CD14-positive monocyte (primary cell): ENCODE results near the gene ZDHHC14. TPM values are rescaled to one million over a fixed set of nuclear protein-coding genes. Genes with fewer than 3 reads are reported as not detected.

Source experiments
- DNase-seq, 3 donors: peaks; one replicate each; pipeline ENCODE4 v3.0.0-alpha.2; 2011 to 2022
- H2AFZ ChIP-seq: 2 replicates; pipeline ENCODE4 v1.6.0; 2012; ENCODE audit warnings: mild to moderate bottlenecking, low read depth, low read length, inconsistent platforms; ENCODE audit not compliant: insufficient read depth, poor library complexity, severe bottlenecking
- H3K27ac ChIP-seq, 2 donors: 1 replicate in 1 of 2; 2 replicates in 1 of 2; pipeline ENCODE4 v1.5.1; 2012 to 2013; ENCODE audit warnings: low read length in 2 of 2, control low read depth in 1 of 2, inconsistent platforms in 1 of 2, low read depth in 1 of 2, mild to moderate bottlenecking in 1 of 2
- H3K27me3 ChIP-seq, 2 donors: one replicate each; pipeline versions ENCODE4 v1.6.0 to v1.6.1; 2011 to 2013; ENCODE audit warnings: low read length in 2 of 2; ENCODE audit not compliant: control insufficient read depth in 2 of 2, insufficient read depth in 2 of 2
- H3K36me3 ChIP-seq, 2 donors: replicated peaks in 1 of 2; 1 replicate in 1 of 2; 2 replicates in 1 of 2; pipeline versions ENCODE4 v1.5.1 to v1.6.1; 2012 to 2013; ENCODE audit warnings: low read length in 2 of 2, control low read depth in 1 of 2, inconsistent platforms in 1 of 2, mild to moderate bottlenecking in 1 of 2; ENCODE audit not compliant: insufficient read depth in 2 of 2, control insufficient read depth in 1 of 2
- H3K4me1 ChIP-seq, 2 donors: 1 replicate in 1 of 2; 2 replicates in 1 of 2; pipeline versions ENCODE4 v1.5.1 to v1.6.1; 2012 to 2013; ENCODE audit warnings: low read length in 2 of 2, control low read depth in 1 of 2, inconsistent platforms in 1 of 2, mild to moderate bottlenecking in 1 of 2, moderate library complexity in 1 of 2; ENCODE audit not compliant: insufficient read depth in 2 of 2, control insufficient read depth in 1 of 2
- H3K4me2 ChIP-seq: replicated peaks from 2 replicates; pipeline ENCODE3; 2012; ENCODE audit warnings: low read length, moderate library complexity, mild to moderate bottlenecking; ENCODE audit not compliant: poor library complexity, severe bottlenecking; ENCODE audit errors: extremely low read depth
- H3K4me3 ChIP-seq, 3 experiments: fragments of 200-600 bp in 1 of 3; sonication (generic) in 1 of 3; replicated peaks in 1 of 3; 1 replicate in 2 of 3; 2 replicates in 1 of 3; pipeline ENCODE4 v1.5.1; 2011 to 2013; ENCODE audit warnings: low read length in 3 of 3, mild to moderate bottlenecking in 3 of 3, control low read depth in 2 of 3, low read depth in 2 of 3, inconsistent platforms in 1 of 3, moderate library complexity in 1 of 3
- H3K79me2 ChIP-seq: 2 replicates; pipeline ENCODE4 v1.6.0; 2012; ENCODE audit warnings: mild to moderate bottlenecking, control low read depth, inconsistent platforms, low read length, moderate library complexity; ENCODE audit not compliant: insufficient read depth
- H3K9ac ChIP-seq: 2 replicates; pipeline ENCODE4 v1.6.0; 2017; ENCODE audit warnings: low read length, mild to moderate bottlenecking; ENCODE audit not compliant: insufficient read depth, poor library complexity, severe bottlenecking
- H3K9me3 ChIP-seq, 2 donors: replicated peaks in 1 of 2; 1 replicate in 1 of 2; 2 replicates in 1 of 2; pipeline versions ENCODE4 v1.5.1 to v1.6.1; 2012 to 2013; ENCODE audit warnings: low read length in 2 of 2, control low read depth in 1 of 2; ENCODE audit not compliant: control insufficient read depth in 1 of 2, insufficient read depth in 1 of 2
- H4K20me1 ChIP-seq: 2 replicates; pipeline ENCODE4 v1.6.0; 2012; ENCODE audit warnings: mild to moderate bottlenecking, low read length, control low read depth, moderate library complexity; ENCODE audit not compliant: insufficient read depth
- H3K27ac Mint-ChIP-seq, 7 donors: one replicate each; pipeline ENCODE4 v1.8.0; 2020; ENCODE audit warnings: mild to moderate bottlenecking in 7 of 7, mixed read lengths in 7 of 7, moderate library complexity in 6 of 7, inconsistent platforms in 2 of 7
- H3K27me3 Mint-ChIP-seq, 3 donors: one replicate each; pipeline ENCODE4 v1.8.0; 2021 to 2022; ENCODE audit warnings: low read depth in 3 of 3, mild to moderate bottlenecking in 3 of 3, mixed read lengths in 3 of 3, moderate library complexity in 3 of 3, inconsistent platforms in 1 of 3
- H3K36me3 Mint-ChIP-seq, 2 donors: one replicate each; pipeline ENCODE4 v1.8.0; 2020; ENCODE audit warnings: mixed read lengths in 2 of 2, inconsistent platforms in 1 of 2, mild to moderate bottlenecking in 1 of 2
- H3K4me1 Mint-ChIP-seq: one replicate; pipeline ENCODE4 v1.8.0; 2020; ENCODE audit warnings: mild to moderate bottlenecking, mixed read lengths
- H3K4me3 Mint-ChIP-seq, 2 donors: one replicate each; pipeline ENCODE4 v1.8.0; 2020; ENCODE audit warnings: mild to moderate bottlenecking in 2 of 2, mixed read lengths in 2 of 2, moderate library complexity in 1 of 2
- H3K9me3 Mint-ChIP-seq, 7 donors: one replicate each; pipeline ENCODE4 v1.8.0; 2020 to 2022; ENCODE audit warnings: mixed read lengths in 7 of 7, mild to moderate bottlenecking in 6 of 7, moderate library complexity in 6 of 7, inconsistent platforms in 2 of 7
- WGBS: methylation state at CpG from one replicate; pipeline ENCODE4 v1.1.5; 2013; ENCODE audit warnings: missing lambda C conversion rate; ENCODE audit not compliant: insufficient coverage; 5-methylcytosine and 5-hydroxymethylcytosine counted together
- intact Hi-C, 2 donors: fragments of 100-400 bp; cut with micrococcal nuclease; formaldehyde crosslinking; loops; one replicate each; pipeline versions ENCODE4 v1.15.0 to v1.15.1; 2023
- polyA plus RNA-seq, 3 donors: library from polyadenylated mRNA; depleted of rRNA in 1 of 3; unstranded in 2 of 3; stranded (reverse) in 1 of 3; fragments of 300-500 nt in 2 of 3; fragments of >200 nt in 1 of 3; fragmentation: Illumina TruSeq in 2 of 3; gene quantifications; 1 replicate in 2 of 3; 2 replicates in 1 of 3; pipeline ENCODE4 v1.2.3, GENCODE V29; 2012 to 2021
- TF ChIP-seq, protein P1 (sequence below): fragments of 200-600 bp; IDR thresholded peaks from one replicate; pipeline ENCODE4 v1.8.0; 2022; ENCODE audit warnings: antibody characterized with exemption, mild to moderate bottlenecking

Gene ZDHHC14
- polyA plus RNA-seq, 3 donors, result 0.30 to 1.7 (median 0.93) TPM

- Histone ChIP-seq H3K4me1 (peaks cover 6 to 9% of the 10 kb centered on the region in 2 donors), H3K4me2 (no peak overlapping the region), H3K4me3 (no peak overlapping the region), H3K9me3 (no peaks in the 10 kb centered on the region), H3K79me2 (no peaks in the 10 kb centered on the region), H3K9ac (no peak overlapping the region), H3K36me3 (no peaks in the 10 kb centered on the region), H3K27me3 (peaks cover 0 to 2% of the 10 kb centered on the region in 2 donors), H3K27ac (no peak overlapping the region), H4K20me1 (no peaks in the 10 kb centered on the region), H2AFZ (no peak overlapping the region)
- no peaks in the 10 kb centered on the region for H3K36me3 Mint-ChIP-seq
- intact Hi-C loops, result no loop called here
- H3K9me3 Mint-ChIP-seq, result peaks cover 0 to 2% (median 0%) of the 10 kb centered on the region in 7 donors
- H3K4me3 Mint-ChIP-seq, result no peak overlapping the region
- no peak for DNase-seq
- WGBS, result no CpG with 5 or more reads among the region's 3 CpGs
- H3K27ac Mint-ChIP-seq, result no peak overlapping the region
- peaks cover 0 to 4% (median 0%) of the 10 kb centered on the region in 3 donors for H3K27me3 Mint-ChIP-seq
- TF ChIP-seq, protein P1, sequence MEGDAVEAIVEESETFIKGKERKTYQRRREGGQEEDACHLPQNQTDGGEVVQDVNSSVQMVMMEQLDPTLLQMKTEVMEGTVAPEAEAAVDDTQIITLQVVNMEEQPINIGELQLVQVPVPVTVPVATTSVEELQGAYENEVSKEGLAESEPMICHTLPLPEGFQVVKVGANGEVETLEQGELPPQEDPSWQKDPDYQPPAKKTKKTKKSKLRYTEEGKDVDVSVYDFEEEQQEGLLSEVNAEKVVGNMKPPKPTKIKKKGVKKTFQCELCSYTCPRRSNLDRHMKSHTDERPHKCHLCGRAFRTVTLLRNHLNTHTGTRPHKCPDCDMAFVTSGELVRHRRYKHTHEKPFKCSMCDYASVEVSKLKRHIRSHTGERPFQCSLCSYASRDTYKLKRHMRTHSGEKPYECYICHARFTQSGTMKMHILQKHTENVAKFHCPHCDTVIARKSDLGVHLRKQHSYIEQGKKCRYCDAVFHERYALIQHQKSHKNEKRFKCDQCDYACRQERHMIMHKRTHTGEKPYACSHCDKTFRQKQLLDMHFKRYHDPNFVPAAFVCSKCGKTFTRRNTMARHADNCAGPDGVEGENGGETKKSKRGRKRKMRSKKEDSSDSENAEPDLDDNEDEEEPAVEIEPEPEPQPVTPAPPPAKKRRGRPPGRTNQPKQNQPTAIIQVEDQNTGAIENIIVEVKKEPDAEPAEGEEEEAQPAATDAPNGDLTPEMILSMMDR, result no peak
- H3K4me1 Mint-ChIP-seq, result peaks cover 15% of the 10 kb centered on the region
These were observed 102.8 kb downstream of the ZDHHC14 start for GRCh38 chr6:157483770-157484169.

- no peaks in the 10 kb centered on the region for H3K36me3 Mint-ChIP-seq
- intact Hi-C loops, result no loop called here
These were observed 103.2 kb downstream of the ZDHHC14 start for GRCh38 chr6:157484181-157484580.

More at GRCh38 chr6:157484181-157484580, 103.2 kb downstream of the ZDHHC14 start:
- Histone ChIP-seq H3K79me2 (no peaks in the 10 kb centered on the region), H4K20me1 (no peaks in the 10 kb centered on the region), H2AFZ (no peak overlapping the region), H3K9ac (no peak overlapping the region), H3K4me2 (no peak overlapping the region), H3K4me3 (no peak overlapping the region), H3K27ac (no peak overlapping the region), H3K4me1 (peaks cover 9% of the 10 kb centered on the region in 2 donors), H3K9me3 (no peaks in the 10 kb centered on the region), H3K36me3 (no peaks in the 10 kb centered on the region), H3K27me3 (peaks cover 0 to 6% of the 10 kb centered on the region in 2 donors)
- no peak for DNase-seq
- no CpG with 5 or more reads among the region's 10 CpGs for WGBS
- Mint-ChIP-seq H3K27ac (no peak overlapping the region), H3K27me3 (peaks cover under 1 to 8% (median under 1%) of the 10 kb centered on the region in 3 donors), H3K9me3 (peaks cover 0 to 2% (median 0%) of the 10 kb centered on the region in 7 donors), H3K4me3 (no peak overlapping the region), H3K4me1 (peaks cover 17% of the 10 kb centered on the region)
- TF ChIP-seq, protein P1, result no peak
